GM18870 (cell line): Measurements from ENCODE around the gene CYP2F1.

ENCODE experiments used
- ATAC-seq: cut with Tn5 transposase; IDR thresholded peaks from one replicate; pipeline ENCODE4 v1.9.1; 2021; ENCODE audit warnings: moderate library complexity; ENCODE audit not compliant: unreplicated experiment

The CYP2F1 gene

DNA sequence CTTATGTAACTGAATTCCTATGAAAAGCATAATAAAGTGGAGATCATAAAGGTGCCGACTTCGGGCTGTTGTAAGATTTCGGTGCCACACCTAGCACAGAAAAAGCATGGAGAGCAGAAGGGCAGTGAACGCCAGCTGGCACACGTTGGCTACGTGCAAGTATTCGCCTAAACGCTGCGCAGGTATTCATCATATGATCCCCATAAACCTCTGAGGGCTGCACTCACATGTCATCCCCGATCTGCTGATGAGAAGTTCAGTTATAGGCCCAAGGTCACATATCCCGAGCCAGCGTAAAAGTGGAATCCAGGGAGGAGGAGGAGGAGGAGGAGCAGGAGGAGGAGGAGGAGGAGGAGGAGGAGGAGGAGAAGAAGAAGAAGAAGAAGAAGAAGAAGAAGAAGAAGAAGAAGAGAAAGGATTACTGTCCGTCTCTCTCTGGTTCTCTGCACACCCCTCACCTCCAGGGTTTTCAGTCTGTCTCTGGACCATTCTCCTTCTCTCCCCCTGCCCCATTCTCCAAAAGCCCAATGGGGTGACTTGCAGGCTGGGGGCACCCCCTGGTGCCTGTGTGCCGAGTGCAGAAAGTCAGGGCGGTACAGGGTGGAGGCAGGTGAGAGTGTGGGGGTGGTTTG lies 60.2 kb downstream of the CYP2F1 start:
- ATAC-seq: no peak

DNA sequence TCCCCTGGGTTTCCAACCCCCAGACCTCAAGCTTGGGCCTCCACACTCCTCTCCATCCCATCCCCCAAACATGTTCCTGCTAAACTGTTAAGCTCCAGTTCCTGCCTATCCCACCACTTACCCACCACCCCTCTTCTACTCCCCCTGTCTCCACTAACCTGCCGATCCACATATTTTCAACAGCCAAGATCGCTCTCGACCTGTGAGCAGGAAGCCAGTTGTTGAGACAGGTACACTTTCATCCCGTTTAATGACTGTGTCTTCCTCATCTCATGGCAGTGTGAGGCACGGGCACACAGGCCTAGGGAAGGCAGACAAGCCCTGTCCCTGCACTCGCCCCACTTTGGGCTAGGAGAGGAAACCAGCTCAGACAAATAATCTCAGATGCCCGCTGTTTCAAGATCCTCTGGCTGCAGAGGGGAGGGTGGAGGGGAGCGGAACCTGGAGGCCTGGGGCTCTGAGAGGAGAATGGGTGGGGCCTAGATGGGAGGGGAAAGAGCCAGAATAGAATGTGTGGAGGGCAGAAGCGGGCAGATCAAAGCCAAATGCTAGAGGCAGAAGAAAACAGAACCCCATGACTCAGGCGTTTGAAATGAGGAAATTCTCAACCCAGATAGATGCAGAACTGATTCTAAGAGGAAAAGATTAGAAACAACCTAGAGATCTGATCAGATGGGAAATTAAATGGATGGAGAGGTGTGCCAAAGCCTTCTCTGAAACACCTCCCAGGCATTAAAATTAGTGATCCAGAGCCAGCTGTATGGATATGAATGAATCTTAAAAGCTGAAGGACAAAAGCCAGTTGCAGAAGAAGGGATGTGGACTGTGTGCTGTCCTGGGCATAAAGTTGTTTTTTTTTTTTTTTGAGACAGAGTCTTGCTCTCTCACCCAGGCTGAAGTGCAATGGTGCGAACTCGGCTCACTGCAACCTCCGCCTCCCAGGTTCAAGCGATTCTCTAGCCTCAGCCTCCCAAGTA lies 61.9 kb downstream of the CYP2F1 start:
- ATAC-seq: no peak
